GM18873 (cell line): ENCODE data around the gene CLEC4D.
"Not testable (repeated sequence)": the region's sequence is repeated elsewhere in the genome, so short reads cannot be mapped to it uniquely, and the experiment has no call there.

Source experiments
- ATAC-seq: cut with Tn5 transposase; IDR thresholded peaks from one replicate; pipeline ENCODE4 v1.9.1; 2021; ENCODE audit warnings: mild to moderate bottlenecking, moderate library complexity, moderate number of reproducible peaks; ENCODE audit not compliant: unreplicated experiment, low FRiP score

Gene CLEC4D

GRCh38 chr12:8513256-8513655 lies at the start of gene CLEC4D:
Gene CLEC4D, plus strand, starts transcription at chr12:8513503. Its CDS starts 230 bp downstream, at chr12:8513733.
- ATAC-seq, result no peak

- no peak for ATAC-seq
Observed at GRCh38 chr12:8465301-8465996, 47.9 kb upstream of the CLEC4D start.

- no peak for ATAC-seq
Observed at GRCh38 chr12:8466241-8466640, 47.1 kb upstream of the CLEC4D start.

GRCh38 chr12:8471090-8471489 lies 42.2 kb upstream of the CLEC4D start:
- ATAC-seq, result no peak

- no peak for ATAC-seq
Observed at GRCh38 chr12:8475508-8476203, 37.6 kb upstream of the CLEC4D start.

- ATAC-seq, result no peak
Observed at GRCh38 chr12:8482571-8483061, 30.7 kb upstream of the CLEC4D start.

- ATAC-seq, result no peak
Observed at GRCh38 chr12:8483079-8483478, 30.2 kb upstream of the CLEC4D start.

GRCh38 chr12:8491646-8492530 lies 21.4 kb upstream of the CLEC4D start:
- no peak for ATAC-seq

GRCh38 chr12:8493084-8493483 lies 20.2 kb upstream of the CLEC4D start:
- peak; percentile 97 for ATAC-seq

- ATAC-seq, result not testable (repeated sequence)
Observed at GRCh38 chr12:8495671-8496070, 17.6 kb upstream of the CLEC4D start.

- not testable (repeated sequence) for ATAC-seq
Observed at GRCh38 chr12:8496074-8496473, 17.2 kb upstream of the CLEC4D start.

GRCh38 chr12:8499616-8500015 lies 13.7 kb upstream of the CLEC4D start:
- no peak for ATAC-seq

- no peak for ATAC-seq
Observed at GRCh38 chr12:8501720-8502119, 11.6 kb upstream of the CLEC4D start.

GRCh38 chr12:8504351-8504750 lies 9.0 kb upstream of the CLEC4D start:
- no peak for ATAC-seq

- no peak for ATAC-seq
Observed at GRCh38 chr12:8507596-8507995, 5.7 kb upstream of the CLEC4D start.

- no peak for ATAC-seq
Observed at GRCh38 chr12:8508223-8508622, 5.1 kb upstream of the CLEC4D start.

GRCh38 chr12:8508910-8509841 lies 4.1 kb upstream of the CLEC4D start:
- ATAC-seq, result no peak

- no peak for ATAC-seq
Observed at GRCh38 chr12:8517971-8518370, 4.7 kb downstream of the CLEC4D start.

GRCh38 chr12:8519171-8519570 lies 5.9 kb downstream of the CLEC4D start:
- ATAC-seq, result no peak
